A549 (cell line): Measurements from ENCODE around the gene NTN5.

Experiments
- EP300 ChIP-seq, 2 experiments: fragments of >200 bp; sonication (Bioruptor Twin); formaldehyde crosslinking; IDR thresholded peaks; 2 replicates in 1 of 2; 3 replicates in 1 of 2; pipeline ENCODE4 v1.6.1; 2016 to 2017
- FOSL2 ChIP-seq, 2 experiments: fragments of 450-650 bp in 1 of 2; fragments of >200 bp in 1 of 2; sonication (Bioruptor Twin) in 1 of 2; formaldehyde crosslinking; IDR thresholded peaks; 2 replicates each; pipeline versions ENCODE4 v1.5.0 to v1.6.1; 2016 to 2020; ENCODE audit warnings: mild to moderate bottlenecking in 1 of 2, moderate library complexity in 1 of 2
- POLR2A ChIP-seq: IDR thresholded peaks from 2 replicates; pipeline ENCODE4 v1.6.1; 2012; ENCODE audit warnings: mild to moderate bottlenecking, low read length
- RNF2 ChIP-seq: fragments of 200-600 bp; sonication (generic); IDR thresholded peaks from 2 replicates; pipeline ENCODE4 v1.6.1; 2016; ENCODE audit warnings: low read depth, mild to moderate bottlenecking, antibody characterized with exemption, moderate library complexity, borderline replicate concordance
- TF ChIP-seq, protein P1 (sequence below): fragments of 450-650 bp; IDR thresholded peaks from 2 replicates; pipeline ENCODE4 v1.6.1; 2014; ENCODE audit warnings: antibody characterized with exemption
- TF ChIP-seq, protein P2 (sequence below): fragments of >200 bp; sonication (Bioruptor Twin); formaldehyde crosslinking; IDR thresholded peaks from 3 replicates; pipeline ENCODE4 v1.5.1; 2016
- TF ChIP-seq, protein P3 (sequence below): IDR thresholded peaks from 2 replicates; pipeline ENCODE4 v1.6.1; 2012

DNA sequence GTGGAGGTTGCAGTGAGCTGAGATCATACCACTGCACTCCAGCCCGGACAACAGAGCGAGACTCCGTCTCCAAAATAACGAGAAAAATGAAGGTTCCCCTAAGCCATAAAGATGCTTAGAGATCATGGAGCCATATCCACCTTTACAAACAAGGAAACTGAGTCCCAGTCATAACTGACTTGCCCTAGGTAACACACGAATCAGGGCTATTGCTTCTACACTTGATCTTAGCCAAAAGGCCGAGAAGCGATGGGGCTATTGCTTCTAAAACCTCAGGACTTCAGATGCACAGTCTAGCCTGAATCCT lies 38.8 kb downstream of the NTN5 start:
- TF ChIP-seq RNF2 (no peak), FOSL2 (IDR thresholded peaks at IDR 0.05) (no peak), FOSL2 (CRISPR knock-in tag; IDR thresholded peaks at IDR 0.05) (no peak), EP300 (IDR thresholded peaks at IDR 0.05) (no peak), POLR2A (no peak)
- TF ChIP-seq, protein P1, sequence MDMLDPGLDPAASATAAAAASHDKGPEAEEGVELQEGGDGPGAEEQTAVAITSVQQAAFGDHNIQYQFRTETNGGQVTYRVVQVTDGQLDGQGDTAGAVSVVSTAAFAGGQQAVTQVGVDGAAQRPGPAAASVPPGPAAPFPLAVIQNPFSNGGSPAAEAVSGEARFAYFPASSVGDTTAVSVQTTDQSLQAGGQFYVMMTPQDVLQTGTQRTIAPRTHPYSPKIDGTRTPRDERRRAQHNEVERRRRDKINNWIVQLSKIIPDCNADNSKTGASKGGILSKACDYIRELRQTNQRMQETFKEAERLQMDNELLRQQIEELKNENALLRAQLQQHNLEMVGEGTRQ: no peak
- TF ChIP-seq, protein P2, sequence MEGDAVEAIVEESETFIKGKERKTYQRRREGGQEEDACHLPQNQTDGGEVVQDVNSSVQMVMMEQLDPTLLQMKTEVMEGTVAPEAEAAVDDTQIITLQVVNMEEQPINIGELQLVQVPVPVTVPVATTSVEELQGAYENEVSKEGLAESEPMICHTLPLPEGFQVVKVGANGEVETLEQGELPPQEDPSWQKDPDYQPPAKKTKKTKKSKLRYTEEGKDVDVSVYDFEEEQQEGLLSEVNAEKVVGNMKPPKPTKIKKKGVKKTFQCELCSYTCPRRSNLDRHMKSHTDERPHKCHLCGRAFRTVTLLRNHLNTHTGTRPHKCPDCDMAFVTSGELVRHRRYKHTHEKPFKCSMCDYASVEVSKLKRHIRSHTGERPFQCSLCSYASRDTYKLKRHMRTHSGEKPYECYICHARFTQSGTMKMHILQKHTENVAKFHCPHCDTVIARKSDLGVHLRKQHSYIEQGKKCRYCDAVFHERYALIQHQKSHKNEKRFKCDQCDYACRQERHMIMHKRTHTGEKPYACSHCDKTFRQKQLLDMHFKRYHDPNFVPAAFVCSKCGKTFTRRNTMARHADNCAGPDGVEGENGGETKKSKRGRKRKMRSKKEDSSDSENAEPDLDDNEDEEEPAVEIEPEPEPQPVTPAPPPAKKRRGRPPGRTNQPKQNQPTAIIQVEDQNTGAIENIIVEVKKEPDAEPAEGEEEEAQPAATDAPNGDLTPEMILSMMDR: no peak
- TF ChIP-seq, protein P3, sequence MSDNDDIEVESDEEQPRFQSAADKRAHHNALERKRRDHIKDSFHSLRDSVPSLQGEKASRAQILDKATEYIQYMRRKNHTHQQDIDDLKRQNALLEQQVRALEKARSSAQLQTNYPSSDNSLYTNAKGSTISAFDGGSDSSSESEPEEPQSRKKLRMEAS: no peak
